ENCODE measurements around the gene COL13A1.

The COL13A1 gene

DNA sequence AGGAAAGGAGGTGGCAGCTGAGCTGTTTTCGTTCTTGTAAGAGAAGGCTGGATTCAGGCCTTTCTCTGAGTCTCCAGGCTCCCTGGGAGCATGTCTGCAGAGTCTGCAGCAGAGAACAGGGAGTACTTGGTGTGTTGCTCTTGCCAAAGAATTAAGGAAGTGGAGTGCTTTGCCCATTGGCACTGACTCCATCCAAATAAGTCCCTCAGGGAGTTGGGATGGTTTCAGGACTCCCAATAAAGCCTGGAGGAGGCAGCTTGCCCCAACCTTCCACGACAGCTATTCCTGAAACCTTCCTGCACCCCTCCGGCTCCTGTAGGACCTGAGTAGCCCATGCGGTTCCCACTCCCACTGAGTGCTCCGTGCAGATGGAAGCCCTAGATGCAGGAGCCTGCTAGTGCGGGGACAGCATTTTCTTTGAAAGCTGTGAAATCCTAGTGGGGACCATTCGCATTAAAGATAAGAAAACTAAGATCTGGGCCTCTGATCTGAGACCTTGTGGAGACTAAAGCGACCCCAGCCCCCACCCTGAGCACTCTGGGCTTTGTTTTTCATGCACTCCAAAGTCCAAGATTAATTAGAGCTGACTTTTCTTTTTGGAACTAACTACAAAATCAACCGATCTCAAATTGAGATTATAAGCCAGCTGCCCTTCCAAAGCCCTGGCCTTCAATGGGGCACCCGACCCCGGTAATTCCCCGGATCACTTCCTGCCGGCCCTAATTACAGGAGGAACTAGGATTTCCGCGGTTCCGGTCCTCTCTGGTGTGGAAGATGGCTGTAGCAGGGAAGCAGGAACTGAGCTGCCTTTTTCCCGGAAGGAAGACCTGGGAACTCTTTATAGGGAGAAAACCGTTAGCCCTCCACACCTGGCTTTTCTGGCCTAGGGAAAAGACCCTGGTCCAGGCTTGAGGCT, 110.2 kb downstream of the COL13A1 start:
- no peak for DNase-seq (ENCODE audit: low read depth)

DNA sequence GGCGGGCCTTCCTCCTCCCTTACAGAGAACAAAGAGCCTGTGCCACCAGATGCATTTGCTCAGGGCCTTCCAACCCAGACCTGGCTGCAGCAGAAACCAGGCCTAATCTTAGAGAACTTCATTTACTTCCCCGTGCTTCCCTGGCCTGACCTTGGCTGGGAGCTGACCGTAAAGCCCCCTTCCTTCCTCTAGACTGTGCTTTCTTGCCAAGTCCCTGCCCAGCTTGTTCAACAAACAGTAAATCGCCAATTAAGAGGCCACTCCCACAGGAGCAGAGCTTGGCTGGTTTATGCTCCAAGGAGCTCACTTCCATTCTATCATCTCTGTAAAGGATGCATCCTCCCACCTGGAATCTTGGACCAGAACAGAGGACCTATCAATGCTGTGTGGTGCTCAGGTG, 110.9 kb downstream of the COL13A1 start:
- DNase-seq (ENCODE audit: low read depth): no peak

DNA sequence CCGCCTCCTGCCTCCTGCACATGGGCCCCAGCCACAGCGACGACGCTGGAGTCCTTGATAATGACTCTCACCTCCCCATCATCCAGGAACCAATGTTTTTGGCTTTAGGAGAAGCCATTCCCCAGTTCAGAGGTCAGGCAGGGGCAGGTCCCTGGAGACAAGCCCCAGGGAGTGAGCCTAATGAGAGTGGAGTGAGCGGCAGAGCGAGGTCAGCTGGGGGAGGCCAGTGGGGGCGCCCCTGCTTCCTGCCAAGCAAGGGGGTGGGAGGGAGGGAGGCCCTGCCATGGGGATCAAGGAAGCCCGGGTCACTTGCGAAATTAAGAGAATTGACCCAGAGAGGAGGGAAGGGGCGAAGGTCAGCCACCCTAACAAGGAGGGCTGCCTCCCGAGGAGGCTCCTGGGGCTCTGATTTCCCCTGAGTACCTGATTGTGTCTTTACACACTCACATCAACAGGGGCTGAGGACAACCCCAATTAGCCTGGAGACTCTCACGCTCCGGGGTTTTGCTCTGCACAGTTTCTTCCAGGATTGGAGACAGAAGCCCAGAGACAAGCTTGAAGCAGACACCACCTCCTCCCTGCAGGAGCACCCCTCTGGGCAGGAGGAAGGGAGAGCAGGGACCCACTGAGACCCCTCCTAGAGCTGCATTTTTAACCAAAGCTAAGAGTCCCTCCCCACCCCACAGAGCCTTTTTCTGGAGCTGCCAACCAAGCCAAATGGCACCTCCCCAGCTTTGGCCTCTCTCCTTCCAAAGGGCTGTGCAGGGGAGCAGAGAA, 112.1 kb downstream of the COL13A1 start:
- DNase-seq (ENCODE audit: low read depth): no peak

DNA sequence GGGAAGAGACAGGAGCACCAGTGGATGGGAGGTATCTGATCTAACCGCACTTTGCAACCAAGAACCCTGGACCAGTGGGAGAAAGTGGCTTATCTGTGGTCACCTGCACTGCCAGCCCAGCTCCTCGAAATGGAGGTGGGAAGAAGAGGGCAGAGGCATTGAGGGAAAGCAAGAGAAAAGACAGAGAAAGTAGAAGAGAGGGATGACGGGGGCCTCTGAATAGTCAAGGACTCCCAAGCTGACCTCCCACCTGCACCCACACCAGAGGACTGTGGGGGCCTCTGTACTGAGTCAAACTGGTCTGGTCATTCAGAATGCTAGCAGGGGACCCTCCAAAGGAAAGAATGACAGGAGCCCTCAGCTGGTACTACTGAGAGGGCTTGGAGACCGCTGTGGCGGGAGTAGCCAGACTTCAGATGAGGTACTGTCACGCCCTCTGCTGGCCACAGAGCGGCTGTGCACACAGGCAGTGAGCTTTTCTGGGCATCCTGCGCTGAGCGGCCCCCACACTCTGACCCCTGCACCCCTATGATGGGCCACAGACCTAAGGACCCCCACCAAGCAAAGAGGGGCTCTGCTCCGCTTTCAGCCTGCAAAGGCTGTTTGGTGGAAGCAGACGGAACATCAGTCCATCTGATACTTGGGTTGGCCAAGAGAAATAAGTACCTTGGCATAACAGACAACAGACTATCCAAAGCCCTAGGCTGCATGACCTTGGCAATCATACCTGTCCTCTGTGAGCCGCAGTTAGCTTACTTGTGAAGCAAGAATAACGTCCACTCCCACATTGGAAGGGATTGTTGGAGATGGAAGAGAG, 112.9 kb downstream of the COL13A1 start:
- DNase-seq (ENCODE audit: low read depth): no peak

DNA sequence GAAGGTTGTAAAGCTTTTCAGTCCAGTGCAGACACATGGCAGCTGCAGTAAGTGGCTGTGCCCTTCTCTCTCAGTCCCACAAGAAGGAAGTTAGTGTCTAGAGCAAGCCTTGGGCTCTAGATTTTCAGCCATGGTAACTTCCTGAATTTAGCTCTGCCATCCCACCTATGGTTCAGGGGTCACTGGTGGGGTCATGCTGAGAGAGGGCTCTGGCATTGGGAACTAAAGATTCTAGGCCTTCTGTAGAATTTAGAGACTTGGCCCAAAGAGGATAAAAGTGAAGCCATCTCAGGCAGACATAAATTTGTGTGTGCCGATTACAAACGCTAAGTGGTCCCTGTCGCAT, 113.5 kb downstream of the COL13A1 start:
- no peak for DNase-seq (ENCODE audit: low read depth)

DNA sequence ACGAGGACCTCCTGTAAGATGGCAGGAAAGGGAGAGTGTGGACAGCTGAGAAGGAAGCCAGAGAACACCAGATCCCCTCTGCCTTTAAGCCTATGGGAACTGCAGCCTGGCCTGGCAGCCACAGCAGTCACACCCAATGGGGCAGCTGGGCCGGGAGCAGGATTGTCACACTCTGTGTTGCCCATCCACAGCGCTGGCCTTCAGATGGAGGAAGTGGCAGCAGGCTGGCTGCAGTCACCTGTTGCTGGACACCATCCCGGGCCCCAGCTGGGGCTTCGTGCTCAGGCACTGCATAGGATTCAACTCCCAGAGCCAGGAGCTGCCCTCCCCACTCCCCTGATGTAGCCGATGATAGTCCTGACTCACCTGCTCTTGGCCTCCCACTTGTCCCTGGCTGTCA, 114.4 kb downstream of the COL13A1 start:
- no peak for DNase-seq (ENCODE audit: low read depth)

DNA sequence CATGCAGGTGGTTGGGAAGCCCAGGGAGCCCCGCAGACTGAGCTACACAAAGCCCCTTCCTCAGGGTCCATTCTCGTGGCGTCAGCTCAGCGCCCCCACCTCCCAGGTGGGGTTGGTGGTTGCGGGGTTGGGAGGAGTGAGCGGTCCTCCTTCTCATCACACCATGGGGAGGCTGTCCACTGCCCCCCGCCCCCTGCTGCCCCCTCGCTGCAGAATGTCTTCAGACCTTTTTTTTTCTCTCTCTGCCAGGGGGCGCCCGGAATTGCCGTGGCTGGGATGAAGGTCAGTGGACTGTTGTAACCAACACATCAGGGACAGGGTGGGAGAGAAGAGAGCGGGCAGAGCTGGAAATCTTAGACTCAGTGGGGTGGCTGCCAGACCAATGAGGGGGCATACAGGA, 116.3 kb downstream of the COL13A1 start:
- DNase-seq (ENCODE audit: low read depth): no peak

DNA sequence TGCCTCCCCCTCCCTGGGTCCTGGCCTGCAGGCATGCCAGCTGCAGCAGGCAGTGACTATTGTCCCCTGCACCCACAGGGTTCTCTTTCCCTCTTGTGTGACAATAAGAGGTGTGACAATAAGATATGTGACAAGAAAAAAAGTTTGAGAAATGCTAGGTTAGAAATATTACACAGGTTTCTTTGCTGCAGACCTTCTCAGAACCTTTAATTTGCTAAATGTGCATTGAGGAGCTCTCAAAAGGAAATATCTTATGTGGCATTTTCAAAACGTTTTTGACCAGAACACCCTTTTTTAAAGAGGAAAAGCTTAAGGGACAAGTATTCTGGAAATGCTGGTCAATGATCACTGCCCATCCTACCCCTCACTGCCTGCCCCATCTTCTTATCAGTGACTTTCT, 117.5 kb downstream of the COL13A1 start:
- no peak for DNase-seq (ENCODE audit: low read depth)

DNA sequence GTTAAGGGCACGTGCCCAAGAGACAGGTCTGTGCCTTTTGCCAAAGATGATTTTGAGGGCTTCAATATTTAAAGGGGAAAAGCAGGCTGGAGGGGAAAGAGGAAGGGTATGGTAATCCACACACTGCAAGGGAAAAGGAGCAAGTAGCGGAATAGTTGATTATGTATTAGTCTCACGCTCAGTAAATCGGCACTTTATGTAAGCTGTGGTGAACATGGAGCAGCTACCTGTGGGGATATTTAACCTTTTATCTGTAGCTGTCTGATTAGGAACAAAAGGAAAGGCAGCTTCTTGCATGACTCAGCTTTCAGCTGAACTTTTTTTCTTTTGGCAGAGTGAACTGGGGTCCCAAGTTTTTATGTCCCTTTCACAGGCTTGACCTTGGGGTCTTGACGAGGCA, 123.4 kb downstream of the COL13A1 start:
- DNase-seq (ENCODE audit: low read depth): no peak

DNA sequence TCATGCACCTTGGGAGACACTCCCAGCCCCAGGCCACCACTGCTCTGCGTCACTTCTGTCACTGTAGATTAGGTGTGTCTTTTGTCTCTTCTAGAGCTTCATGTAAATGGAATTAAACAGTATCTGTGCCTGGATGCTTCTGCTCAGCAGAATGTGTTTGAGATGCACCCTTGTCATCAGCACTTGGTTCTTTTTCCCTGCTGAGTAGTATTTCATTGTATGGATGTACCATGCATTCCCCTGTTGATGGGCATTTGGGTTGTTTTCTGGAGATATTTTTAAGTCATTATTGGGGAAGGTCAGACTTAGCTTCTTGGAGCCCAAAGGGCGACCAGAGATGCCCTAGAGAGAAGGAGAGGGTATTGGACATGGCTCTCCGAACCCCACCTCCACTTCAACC, 126.6 kb downstream of the COL13A1 start:
- DNase-seq (ENCODE audit: low read depth): no peak

DNA sequence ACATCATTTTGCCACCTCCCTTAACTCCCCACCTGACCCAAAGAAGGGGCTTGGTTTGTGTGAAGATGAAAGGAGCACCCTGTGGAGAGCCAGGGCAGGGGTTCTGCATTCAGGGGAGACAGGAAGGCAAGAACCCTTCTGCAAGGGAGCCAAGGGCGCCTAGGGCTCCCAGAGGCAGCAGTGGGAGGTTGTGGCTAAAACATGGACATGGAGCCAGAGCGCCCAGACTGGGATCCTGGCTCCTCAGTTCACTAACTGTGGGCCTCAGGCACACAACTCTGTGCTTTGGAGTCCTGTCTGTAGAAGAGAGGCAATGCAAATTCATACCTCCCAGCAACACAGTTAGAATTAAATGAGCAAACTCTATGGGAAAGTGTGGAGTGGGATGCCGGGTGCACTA, 127.9 kb downstream of the COL13A1 start:
- no peak for DNase-seq (ENCODE audit: low read depth)

DNA sequence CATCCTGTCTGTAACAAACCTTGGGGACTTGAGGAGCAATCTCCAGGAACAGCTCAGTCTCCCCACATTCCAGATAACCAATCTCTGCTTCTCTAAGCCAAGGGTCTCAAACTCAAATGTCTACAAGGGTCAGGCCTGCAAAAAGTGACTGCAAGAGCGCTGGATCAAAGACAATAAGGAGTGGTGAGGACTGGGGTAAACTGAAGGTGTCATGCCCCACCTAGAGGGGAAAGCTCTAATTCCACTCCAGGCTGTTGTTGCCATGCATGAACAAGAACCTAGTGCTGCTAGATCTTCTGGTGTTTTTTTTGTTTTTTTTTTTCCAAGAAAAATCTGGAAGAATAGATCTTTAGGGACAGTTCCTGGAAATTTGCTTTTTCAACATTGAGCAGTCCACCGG, 133.1 kb downstream of the COL13A1 start:
- no peak for DNase-seq (ENCODE audit: low read depth)

DNA sequence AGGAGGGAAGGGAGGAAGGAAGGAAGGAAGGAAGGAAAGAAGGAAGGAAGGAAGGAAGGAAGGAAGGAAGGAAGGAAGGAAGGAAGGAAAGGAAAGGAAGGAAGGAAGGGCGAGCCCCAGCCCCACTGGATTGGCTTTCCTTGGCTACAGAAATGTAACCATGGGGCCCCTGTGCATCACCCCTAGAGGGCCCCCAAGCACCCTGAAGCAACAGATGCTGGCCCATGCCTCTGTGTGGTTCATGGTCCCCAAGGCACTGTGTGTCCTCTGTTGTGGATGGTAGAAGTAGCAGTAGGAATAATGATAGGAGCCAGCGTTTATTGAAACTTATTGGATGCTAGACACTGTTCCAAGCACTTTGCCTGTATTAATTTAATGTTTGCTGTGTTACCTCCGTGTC, 134.4 kb downstream of the COL13A1 start:
- DNase-seq (ENCODE audit: low read depth): no peak

DNA sequence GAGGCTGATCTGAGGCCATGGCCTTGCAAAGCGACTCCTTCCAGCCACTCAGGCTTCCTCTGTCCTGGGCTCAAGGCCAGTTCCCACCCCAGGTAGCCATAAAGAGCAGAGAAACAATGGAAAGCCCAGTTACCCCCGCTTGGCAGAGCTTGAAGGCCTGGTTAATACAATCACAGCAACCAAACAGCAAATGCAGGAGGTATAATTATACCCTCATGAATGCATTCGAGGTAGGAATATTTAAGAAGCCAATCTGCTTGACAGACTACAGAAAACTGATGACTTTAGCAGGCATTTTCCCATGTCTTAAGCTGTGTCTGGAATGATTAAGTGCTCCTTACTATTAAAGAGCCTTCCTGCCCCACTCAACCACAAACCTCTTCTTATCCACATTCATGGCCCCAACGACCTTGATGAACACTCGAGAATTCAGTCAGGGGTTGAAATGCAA, 136.9 kb downstream of the COL13A1 start:
- DNase-seq (ENCODE audit: low read depth): no peak

DNA sequence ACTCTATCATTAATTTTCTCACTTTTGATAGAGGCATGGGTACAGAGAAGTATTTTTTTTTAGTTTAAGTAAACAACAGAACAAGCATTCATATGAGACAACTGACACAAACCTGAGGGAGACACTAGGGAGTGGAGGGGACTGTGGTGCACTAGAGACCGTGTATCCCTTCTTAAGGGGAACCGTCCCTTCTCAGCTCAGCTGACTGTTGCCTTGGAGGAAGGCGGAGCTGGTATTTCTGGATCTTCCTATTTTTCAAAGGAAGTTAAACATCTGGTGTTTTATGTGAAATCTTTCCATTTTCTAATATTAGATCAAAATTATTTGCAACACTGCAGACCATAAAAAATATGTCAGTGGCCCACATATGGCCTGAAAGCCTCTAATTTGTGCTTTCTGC, 137.4 kb downstream of the COL13A1 start:
- DNase-seq (ENCODE audit: low read depth): no peak

DNA sequence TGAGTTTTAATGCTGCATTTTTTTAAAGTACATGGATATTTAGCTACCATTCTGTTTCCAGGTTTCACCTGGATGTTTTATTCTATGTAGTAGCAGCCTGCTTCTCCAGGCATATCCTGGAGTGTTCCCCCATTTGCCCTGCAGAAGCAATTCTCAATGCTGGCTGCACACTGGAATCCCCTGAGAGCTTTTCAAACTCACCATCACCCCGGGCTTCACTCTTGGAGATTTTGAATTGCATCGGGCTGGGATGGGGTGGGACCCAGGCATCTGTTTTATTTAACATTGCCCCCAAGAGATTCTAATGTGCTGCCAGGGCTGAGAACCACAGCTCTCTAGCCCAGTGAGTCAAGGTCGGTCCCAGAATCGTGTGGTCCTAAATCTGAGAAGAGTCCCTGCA, 137.8 kb downstream of the COL13A1 start:
- DNase-seq (ENCODE audit: low read depth): no peak

DNA sequence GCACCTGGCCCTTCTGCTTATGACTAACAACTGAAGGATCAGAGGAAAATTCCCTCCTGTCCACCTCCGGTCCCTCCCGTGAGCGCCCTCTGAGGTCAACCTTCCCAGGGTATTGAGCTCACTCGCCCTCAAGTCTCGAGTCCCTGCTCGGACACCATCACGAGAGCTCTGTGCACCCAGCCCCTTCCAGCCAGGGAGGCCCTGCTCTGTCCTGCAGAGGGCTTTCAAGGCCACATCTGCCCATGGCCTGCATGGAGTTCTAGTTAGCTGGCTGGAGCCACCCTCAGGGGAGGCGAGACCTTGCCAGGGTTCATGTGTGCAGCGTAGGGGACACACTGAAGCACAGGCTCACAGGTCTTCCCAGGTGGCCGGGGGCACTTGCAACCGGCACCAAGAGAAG, 140.0 kb downstream of the COL13A1 start:
- DNase-seq (ENCODE audit: low read depth): no peak

DNA sequence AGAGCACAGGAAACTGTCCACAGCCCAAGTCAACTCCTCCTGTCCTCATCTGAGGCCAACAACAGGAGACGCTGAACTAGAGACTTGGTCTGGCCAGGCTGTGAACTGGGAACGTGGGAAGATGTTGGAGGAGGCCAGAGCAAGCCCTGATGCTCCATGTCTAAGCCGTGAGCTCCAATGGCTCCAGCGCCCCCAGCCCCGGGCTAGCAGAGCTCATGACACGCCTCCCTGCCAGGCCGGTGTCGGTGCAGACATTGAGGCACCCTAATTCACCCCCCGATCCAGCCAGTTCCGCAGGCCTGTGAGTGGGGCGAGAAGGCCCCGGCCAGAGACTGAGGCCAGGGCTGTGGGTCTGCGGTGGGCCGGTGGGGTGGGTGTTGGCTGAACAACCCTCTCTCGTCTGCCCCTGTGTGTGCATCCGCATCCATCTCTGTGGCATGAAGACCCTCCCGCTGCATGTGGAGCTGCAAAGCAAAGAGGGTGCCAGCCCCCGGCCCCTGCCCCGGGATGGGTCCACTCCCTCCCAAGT, 141.7 kb downstream of the COL13A1 start:
- DNase-seq (ENCODE audit: low read depth): no peak

DNA sequence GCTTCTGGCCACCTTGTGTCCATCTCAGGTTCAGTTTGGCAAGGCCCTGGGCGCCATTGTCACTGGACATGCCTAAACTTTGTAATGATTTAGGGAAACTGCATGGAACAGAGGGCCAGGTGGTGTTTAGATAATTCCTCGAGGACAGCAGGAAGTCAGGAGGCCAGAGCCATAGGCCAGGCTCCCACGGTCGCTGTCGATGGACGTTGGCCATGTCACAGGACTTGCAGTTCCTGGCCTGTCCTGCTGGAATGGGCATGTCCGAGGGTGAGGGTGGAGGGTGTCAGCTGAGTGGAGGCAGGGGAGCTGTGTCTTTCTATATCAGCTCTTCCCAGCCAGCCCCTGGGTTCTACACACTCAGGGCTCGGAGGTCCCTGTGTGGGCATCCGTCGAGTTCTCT, 143.1 kb downstream of the COL13A1 start:
- DNase-seq (ENCODE audit: low read depth): no peak

DNA sequence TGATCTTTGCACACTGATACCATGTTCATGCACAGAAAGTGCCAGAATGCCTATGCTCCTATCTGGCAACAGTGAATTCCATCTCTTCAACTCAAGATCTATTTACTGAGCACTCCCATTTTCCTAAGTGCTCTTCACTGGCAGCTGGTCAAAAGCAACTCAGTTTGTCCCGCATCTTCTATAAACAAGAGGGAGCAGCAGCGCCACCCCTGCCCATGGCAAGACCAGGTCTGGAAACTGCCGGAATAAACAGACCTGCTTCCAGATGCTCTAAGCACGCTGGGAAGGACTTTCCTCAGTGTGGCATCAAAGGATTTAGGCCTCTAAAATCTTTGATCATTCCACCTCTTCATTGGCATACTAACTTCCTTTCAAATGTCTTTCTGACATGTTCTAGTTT, 146.6 kb downstream of the COL13A1 start:
- DNase-seq (ENCODE audit: low read depth): no peak

DNA sequence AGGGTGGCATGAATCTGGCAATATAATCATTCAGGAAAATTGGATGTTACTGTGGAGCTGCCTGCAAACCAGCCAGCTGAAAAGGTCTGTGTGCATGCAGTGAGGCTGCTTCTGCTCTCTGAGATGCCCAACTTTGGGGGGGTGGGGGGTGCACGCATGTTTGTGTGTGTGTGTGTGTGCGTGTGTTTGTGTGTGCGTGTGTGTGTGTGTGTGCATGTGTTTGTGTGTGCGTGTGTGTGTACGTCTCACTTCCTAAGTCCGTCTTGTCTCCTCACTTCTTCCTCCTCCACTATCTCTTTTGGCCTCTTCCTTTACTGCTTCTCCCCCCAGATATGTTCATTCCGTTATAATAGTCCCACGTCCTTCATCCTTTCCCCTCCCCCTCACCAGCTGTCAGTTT, 148.1 kb downstream of the COL13A1 start:
- no peak for DNase-seq (ENCODE audit: low read depth)

DNA sequence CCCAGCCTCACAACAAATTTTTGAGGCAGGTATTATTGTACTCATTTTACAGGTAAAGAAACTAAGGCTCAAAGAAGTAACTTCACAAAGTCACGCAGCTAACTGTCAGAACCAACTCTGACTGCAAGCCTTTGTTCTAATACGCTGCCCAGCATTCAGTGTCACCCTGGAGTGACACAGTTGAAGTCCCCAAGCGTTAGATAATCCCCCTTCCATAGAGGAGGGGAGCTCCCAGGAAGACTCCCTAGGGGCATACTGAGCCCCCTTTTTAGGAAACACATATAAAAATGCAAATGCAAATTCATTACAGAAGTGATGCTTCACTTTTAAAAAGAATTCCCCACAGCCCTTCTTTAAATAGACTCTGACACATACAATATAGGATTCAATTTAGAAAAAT, 150.0 kb downstream of the COL13A1 start:
- no peak for DNase-seq (ENCODE audit: low read depth)

All from GM04504 (cell line).